Measurements from ENCODE around the gene SDF2.
"Not testable (repeated sequence)": the region's sequence is repeated elsewhere in the genome, so short reads cannot be mapped to it uniquely, and the experiment has no call there.

Gene SDF2

DNA sequence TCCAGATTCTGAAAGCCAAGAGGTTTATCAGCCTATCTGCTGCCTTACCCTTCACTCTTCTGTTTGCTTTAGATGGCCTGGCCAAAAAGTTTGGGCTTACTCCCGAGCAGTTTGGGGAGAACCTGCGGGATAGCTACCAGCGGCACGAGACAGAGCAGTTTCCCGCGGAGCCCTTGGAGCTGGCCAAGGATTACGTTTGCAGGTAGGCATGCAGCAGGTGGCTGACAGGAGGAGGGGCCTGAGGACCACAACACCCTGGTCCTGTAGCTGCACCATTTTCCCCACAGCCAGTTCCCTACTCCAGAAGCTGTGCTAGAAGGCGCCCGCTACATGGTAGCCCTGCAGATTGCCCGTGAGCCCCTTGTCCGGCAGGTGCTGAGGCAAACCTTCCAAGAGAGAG is 20.9 kb upstream of the SDF2 start:
- no peak for DNase-seq

GRCh38 chr17:28675980-28676379 is 14.3 kb upstream of the SDF2 start:
- no peak for DNase-seq

DNA sequence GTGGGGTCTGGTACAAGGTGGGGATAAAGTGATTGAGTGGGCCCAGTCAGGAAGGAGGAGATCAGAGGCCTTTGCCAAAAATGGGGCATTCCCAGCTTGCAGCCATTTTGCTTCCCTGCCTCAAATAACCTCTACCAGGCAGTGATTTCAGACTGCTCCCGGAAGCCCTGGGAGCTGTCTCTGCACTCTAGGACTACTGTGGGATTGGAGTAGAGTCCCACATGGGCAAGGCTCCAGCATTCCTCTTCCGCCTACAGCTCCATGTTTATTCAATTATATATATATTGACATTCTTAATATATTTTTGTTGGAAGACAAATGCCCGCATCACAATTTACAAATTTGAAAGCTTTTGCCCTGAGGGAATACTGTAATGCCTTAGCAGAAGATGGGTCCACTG is 13.8 kb upstream of the SDF2 start:
- DNase-seq: no peak

GRCh38 chr17:28669918-28670317 is 8.2 kb upstream of the SDF2 start:
- DNase-seq: no peak

DNA sequence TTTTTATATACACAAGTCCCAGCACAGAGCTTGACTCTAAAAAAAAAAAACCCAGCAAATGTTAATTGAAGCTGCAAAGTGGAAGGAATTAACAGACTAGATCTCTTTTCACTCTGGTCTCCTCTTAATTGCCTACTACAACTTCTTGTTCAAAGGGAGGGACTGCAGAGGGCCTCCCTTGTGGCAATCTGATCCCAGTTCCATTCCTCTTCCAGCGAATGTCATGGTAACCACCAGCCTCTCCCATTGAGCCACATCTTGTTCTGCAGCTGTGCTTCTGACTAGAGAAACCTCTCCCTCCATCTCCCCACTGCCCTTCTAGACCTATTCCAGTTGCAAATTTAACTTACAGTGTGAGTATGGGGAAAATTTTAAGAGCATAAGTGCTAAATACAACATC is 6.2 kb upstream of the SDF2 start:
- no peak for DNase-seq

DNA sequence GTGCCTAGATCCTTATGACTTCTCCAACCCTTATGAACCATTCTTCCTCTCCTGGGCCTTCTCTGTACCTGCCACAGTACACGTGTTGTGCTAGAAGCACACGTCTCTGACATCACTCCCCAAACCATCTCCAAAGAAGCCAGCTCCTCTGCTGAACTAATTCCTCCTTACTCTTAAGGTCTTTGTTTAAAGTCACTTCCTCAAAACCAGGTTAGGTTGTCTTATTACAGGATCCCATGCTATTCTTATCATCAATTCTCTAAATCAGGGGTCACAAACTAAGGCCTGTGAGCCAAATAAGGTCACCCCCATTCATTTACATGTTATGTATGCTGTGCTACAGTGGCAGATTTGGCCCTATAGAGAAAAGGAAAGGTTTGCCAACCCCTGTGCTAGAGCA is 4.3 kb upstream of the SDF2 start:
- DNase-seq: no peak

- DNase-seq: no peak
These were observed 2.0 kb upstream of the SDF2 start for GRCh38 chr17:28663723-28664122.

GRCh38 chr17:28662527-28662829 is 772 bp upstream of the SDF2 start:
- DNase-seq: no peak

DNA sequence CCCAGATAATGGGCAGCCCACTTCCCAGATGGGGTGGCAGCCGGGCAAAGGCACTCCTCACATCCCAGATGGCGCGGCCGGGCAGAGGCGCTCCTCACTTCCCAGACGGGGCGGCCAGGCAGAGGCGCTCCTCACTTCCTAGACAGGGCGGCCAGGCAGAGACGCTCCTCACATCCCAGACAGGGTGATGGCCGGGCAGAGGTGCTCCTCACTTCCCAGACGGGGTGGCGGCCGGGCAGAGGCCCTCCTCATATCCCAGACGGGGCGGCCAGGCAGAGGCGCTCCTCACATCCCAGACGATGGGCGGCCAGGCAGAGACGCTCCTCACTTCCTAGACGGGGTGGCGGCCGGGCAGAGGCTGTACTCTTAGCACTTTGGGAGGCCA is 2.2 kb downstream of the SDF2 start:
- not testable (repeated sequence) for DNase-seq

GRCh38 chr17:28658766-28659496 is 2.8 kb downstream of the SDF2 start:
- not testable (repeated sequence) for DNase-seq

DNA sequence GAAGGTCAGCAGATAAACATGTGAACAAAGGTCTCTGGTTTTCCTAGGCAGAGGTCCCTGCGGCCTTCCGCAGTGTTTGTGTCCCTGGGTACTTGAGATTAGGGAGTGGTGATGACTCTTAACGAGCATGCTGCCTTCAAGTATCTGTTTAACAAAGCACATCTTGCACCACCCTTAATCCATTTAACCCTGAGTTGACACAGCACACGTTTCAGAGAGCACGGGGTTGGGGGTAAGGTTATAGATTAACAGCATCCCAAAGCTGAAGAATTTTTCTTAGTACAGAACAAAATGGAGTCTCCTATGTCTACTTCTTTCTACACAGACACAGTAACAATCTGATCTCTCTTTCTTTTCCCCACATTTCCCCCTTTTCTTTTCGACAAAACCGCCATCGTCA is 3.4 kb downstream of the SDF2 start:
- DNase-seq: not testable (repeated sequence)

GRCh38 chr17:28657756-28658155 is 4.0 kb downstream of the SDF2 start:
- DNase-seq: no peak

DNA sequence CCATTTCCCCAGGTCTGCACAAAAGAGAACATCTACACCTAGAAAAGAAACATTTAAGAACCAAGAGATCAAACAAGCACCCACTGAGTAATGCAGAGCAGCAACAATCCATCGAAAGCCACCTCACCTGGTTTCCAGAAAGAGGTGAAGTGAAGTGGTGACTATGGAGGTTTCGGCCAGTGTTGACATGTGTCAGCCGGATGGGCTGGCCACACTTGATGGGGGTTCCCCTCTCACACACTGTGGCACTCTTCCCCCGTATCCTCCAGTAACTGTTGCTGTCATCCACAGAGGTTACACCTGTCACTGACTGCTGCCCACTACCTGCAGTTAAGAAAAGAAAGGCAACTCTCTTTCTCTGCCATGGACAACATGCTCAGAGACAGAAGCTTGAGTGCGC is 6.5 kb downstream of the SDF2 start:
- no peak for DNase-seq

DNA sequence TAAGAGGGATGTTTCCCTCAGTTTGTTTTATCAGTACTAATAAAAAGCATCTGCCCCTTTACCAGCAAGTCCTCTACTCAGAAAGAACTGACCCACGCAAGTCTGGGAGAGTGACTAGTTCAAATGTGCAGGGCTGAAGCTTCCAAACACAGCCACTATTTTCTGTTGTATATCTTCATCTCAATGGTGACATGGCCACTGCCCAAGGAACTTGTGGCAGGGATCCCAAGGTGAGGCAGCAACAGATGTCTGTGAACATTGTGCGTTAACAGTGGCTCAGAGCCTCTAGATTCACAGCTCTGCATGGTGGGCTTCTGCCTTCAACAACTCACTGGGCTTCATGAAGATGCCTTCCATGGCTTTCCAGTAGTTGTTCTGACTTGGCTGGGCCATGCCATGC is 13.0 kb downstream of the SDF2 start:
- DNase-seq: no peak

GRCh38 chr17:28646039-28646754 is 15.5 kb downstream of the SDF2 start:
- DNase-seq: no peak

DNA sequence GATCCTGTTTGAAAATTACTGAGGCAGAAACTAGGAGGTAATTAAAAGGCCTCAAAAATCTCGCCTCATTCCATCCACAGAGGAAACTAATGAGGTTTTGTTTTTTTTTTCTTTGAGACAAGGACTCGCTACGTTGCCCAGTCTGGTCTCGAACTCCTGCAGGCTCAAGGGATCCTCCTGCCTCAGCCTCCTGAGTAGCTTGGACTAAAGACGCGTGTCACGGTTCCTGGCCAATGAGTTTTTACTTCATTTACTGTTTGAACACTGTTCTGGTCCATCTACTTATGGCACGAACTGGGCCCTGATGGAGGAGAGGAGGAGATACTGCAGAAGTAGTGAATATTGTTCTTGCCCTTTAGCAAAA is 16.1 kb downstream of the SDF2 start:
- no peak for DNase-seq

GRCh38 chr17:28644787-28645575 is 16.7 kb downstream of the SDF2 start, which contains the start of gene BLTP2:
BLTP2 (minus strand) TSS chr17:28645158; CDS start chr17:28645056, 102 bp downstream.
- peak; percentile 61 for DNase-seq

- DNase-seq: no peak
These were observed 17.5 kb downstream of the SDF2 start for GRCh38 chr17:28643983-28644786.

GRCh38 chr17:28641579-28641978 is 20.1 kb downstream of the SDF2 start:
- no peak for DNase-seq

DNA sequence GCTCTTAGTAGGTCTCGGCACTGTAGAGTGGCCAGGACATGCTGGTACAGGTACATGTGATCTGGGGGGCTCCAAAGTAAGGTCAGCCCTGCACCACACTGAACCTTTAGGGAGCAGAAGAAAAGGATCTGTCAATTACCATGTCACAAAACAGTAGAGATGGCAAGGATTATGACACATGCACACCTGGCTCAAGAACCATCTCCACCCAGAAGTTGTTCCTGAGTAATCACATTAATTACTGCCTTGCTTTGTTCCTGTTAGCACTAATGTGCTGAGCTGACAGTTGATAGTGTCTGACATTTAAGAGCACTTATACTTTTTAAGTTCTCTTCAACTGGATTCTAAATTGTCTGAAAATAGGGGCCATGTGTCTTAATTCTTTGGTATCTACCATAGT is 26.2 kb downstream of the SDF2 start:
- DNase-seq: no peak

DNA sequence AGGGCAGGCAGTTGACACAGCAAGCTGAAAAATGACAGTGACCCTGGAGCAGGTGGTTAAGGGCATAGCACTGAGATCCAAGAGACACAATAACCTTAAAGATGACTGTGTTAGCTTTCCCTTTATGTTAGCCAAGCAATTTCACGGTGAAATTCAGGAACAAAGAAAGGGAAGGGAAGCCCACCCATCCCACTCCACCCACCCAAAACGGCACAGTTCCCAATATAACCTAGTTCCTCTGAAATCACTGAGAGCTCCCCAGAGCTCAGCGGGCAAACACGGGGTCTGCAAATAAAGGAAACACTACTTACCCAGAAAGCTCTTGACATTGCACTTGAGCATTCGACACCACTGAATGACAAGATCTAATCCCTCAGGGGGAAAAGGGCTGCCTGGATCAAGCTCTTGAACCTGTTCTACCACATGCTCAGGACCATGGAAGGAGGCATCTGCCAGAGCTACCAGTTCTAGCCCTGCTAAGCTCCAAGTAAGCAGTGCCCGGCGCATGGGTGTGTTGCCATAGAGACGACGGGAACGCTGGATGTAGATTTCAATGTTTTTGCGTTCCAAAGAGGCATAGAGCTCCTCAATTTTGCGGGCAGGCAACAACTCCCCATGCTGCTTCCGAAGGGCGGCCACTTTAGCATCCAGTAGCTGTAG is 27.4 kb downstream of the SDF2 start:
- DNase-seq: peak; percentile 77

GRCh38 chr17:28626818-28627217 is 34.9 kb downstream of the SDF2 start:
- DNase-seq: no peak

- no peak for DNase-seq
These were observed 37.6 kb downstream of the SDF2 start for GRCh38 chr17:28624148-28624547.

All from NCI-H524 treated with DMSO at 0.1 percent for 48 hours (cell line).